ENCODE measurements around the gene FGR.
A peak's percentile ranks its signal among the peaks of the same experiment; 100 is the strongest.
"Not testable (repeated sequence)": the region's sequence is repeated elsewhere in the genome, so short reads cannot be mapped to it uniquely, and the experiment has no call there.

The FGR gene

DNA sequence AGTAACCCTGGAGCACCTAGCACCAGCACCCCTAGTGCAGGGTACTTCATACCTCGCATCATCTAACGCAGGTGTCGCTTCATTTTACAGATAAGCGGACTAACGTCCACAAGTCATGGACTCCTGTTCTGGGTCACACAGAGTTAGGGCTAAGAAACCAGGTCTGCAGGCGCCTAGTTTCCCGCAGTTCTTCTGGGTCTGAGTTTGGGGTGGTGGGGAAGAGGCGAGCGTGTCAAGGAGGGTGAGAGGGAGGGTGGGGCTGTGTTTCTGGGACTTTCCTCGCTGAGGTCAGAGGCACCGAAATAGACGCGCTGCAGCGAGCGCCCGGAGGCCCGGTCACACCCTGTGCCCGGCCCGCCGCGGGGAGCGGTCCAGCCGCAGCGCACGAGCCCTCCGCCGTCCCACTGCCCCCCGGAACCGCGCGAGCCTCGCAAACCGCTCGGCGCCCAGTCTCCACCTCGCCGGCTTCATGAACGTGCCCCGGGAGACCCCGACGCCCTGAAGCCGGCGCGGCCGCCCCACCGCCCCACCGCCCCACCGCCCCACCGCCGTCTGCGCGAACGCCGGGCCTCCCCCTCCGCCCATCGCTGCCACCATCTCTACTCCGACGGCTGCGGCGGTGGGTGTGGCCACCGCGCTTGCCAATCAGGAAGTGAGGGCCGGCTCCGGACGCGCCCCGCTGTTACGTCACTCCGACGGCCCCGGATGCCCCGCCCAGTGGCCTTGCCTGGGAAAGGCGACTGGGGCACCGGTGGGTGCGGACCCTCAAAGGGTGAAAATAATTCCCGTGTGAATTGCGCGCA, 24.7 kb upstream of the FGR start:
- DNase-seq, result peak; percentile 90 to 93

DNA sequence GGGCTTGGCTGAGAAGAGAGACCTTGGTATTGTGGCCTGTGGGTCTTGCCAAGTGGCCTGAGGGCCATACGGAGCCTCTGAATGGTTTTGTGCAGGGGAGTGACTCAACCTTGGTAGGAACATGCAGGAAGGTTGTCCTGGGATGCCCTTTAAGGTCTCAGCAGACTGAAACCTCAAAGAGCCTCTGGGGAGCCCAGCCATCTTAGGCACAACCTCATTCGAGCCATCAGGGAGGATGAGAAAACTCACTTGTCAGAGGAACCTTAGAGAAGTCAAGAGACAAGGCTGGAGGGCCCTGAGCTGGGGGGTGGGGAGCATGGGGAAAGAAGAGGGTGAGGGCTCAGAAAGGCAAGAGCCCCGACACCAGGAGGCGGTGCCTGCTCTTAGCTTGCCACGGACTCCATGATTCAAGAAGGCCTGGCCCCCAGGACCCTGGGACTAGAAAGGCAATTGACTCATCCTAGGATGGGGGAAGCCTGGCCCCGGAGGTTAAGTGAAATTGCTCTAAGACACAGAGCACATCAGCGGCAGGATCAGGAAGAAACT, 24.0 kb upstream of the FGR start:
- peak in 1 of 2 experiments; percentile 50 for DNase-seq

DNA sequence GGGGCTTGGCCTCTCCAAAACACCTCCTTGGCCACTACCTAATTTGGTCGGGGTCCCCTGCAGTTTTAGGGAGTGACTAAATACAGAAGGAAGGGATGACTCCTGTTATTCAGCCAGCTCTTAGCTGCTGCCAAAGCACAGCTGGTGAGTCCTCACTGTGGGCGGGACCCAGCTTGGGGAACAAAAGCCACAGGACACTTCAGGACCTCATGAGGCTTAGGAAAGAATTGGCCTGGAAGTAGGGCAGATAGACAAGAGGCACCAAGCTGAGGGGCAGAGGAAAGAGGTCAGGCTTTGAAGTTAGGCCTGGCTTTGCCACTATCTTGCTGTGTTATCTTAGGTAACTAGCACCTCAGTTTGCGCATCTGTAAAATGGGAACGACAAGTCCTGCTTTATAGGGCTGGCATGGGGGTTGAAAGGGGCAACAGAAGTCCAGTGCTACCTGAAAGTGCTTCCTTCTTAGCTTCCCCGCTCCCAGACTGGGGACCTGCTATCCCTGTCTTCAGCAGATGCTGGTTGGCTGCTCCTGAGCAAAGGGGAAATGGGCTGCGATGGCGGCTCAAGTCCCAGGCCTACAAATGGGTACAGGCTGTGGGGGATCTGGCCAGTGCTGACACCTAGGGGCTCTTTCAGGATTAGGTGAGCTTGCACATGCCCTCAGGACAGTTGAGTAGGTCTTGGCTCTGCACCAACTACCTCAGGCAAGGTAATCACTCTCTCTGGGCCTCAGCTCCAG, 21.3 kb upstream of the FGR start:
- DNase-seq, result no peak

DNA sequence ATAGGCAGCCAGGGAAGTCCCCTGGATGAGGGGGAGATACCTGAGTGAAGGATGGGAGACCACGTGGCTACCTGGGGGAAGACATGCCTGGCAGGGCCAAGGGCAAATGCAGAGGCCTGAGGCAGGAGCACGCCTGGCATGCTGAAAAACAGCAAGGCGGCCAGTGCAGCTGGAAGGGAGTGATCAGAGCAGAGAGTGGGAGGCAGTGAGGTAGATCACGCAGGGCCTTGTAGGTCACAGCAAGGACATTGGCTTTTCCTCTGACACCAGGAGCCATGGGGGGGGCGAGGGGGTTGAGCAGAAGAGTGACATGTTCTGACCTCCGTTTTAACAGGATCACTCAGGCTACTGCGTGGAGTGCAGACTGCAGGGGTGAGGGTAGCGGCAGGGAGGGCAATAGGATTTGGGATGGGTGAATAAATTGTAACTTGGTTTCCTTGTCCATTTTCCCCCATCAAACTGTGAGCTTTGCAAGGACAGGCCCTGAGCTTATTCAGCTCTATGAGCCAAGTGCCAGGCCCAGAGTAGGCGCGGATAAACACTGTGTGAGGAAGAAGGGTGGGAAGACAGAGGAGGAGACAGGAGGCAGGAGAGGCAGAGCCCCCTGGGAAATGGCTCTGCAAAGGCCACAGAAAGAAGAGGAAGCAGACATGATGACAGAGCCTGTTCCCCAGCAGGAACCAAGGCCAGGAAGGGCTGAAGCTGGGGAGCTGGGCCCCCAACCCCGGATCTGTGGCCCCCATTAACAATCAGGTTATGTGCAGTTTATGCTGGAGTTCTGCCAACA, 20.4 kb upstream of the FGR start:
- DNase-seq, result no peak

GRCh38 chr1:27652111-27652864, 17.3 kb upstream of the FGR start:
- DNase-seq, result no peak

GRCh38 chr1:27650539-27651175, 15.7 kb upstream of the FGR start:
- no peak for DNase-seq

- no peak for DNase-seq
These were observed 15.2 kb upstream of the FGR start for GRCh38 chr1:27650171-27650538.

DNA sequence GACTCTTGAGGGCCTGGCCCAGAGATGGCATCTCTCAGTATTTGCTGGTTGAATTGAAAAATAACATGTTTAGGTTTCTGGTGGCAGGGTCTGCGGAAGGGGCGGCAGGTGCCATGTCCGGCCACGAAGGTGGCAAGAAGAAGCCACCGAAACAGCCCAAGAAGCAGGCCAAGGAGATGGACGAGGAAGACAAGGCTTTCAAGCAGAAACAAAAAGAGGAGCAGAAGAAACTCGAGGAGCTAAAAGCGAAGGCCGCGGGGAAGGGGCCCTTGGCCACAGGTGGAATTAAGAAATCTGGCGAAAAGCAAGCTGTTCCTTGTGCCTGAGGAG, 14.3 kb upstream of the FGR start:
- no peak for DNase-seq

DNA sequence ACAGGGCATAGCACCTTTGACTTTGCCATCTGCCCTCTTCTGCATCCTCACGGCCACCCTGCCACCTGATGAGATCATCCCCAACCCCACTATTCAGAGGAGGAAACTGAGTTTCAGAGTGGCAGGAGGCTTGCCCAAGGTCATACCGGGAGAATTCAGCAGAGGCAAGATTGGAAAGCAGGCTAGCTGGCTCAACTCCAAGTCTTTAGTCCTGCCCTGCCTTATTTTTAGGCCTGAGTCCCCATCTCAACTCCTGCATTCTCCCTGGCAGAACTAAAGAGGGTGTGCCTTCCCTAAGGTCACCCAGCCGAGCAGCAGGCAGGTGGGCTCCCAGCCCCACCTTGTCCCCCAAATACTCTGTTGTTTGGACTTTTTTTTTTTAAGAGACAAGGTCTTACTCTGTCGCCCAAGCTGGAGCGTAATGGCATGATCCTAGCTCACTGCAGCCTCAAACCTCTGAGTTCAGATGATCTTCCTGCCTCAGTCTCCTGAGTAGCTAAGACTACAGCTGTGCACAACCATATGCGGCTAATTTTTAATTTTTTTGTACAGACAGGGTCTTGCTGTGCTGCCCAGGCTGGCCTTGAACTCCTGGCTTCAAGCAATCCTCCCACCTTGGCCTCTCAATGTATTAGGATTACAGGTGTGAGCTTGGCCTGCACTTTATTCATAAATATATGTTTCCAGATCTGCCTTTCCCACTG, 13.8 kb upstream of the FGR start:
- DNase-seq, result no peak

DNA sequence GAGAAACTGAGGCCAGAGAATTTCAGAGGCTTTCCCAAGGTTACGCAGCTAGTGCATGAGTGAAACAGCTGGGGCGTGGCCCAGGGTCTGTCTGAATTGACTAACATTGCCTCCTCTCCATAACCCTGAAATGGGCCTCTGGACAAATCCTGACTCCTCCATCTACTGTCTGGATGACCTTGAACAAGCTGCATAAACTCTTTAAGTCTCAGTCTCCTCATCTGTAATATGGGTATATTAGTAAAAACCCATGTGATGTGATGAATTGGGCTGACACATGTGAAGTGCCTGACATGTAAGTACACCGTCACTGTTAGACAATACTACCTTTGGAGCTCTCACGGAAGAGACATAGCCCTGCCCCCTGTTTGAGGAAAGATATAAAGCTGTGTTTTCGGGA, 12.3 kb upstream of the FGR start:
- no peak for DNase-seq

DNA sequence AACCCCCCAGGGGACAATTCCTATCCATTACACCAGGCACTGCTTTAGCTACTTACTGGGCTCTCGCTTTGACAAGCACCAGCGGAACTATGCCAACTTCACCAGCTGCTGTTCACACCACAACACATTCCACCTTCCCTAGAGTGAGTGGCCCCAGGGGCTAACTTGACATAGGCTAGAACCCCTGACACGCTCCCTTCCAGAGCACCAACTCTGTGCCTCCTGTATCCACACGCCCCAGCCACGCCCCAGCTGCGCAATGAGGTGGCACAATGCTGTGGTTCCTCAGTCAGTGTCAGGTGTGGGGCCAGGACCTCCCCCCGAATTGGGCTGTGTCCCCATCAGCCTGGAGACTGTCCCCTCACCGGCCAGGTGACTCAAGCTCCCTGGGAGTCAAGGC, 11.7 kb upstream of the FGR start:
- DNase-seq, result no peak

DNA sequence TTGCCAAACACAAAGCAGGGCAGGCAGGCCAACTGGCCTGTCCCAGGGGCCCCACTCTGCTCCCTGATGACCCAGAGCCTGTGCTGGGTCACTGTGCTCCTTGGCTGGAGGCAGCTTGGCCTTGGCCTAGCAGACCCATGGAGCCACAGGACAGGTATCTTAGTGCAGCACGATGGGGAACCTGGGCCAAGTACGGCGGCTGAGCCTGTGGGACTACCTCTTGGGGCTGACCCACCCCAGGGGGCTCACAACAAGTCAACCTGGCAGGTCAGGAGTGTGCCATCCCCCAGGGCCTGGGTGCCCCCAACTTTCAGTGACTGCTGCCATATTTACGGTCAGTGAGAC, 10.1 kb upstream of the FGR start:
- no peak for DNase-seq

DNA sequence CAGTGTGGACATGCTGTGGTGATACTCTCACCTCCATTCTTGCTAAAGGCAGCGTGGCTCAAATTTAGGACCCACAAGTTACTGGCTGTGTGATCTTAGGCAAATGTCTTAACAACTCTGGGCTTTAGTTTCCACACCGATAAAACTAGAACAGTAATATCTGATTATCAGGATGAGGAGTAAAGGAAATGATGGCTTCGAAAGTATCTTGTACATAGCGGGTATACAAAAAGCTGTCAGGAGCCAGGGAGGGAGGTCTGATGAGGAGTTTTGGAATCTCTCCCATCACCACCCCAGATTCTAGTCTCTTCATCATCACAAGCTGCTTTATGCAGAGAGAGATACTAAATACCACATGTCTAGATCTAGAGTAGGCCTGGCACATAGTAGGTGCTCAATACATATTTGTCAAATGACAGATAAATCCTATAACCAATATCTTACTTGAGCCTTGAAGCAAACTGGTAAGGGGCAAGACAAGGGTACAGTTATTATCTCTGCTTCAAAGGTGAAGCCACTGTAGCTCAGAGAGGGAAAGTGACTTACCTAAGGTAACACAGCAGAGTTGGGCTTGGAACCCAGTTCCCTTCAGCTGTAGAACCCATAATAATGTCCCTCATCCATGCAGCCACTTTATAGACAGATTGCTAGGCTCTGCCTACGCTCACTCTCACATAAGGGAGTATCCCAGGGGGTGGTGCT, 9.5 kb upstream of the FGR start:
- no peak for DNase-seq

DNA sequence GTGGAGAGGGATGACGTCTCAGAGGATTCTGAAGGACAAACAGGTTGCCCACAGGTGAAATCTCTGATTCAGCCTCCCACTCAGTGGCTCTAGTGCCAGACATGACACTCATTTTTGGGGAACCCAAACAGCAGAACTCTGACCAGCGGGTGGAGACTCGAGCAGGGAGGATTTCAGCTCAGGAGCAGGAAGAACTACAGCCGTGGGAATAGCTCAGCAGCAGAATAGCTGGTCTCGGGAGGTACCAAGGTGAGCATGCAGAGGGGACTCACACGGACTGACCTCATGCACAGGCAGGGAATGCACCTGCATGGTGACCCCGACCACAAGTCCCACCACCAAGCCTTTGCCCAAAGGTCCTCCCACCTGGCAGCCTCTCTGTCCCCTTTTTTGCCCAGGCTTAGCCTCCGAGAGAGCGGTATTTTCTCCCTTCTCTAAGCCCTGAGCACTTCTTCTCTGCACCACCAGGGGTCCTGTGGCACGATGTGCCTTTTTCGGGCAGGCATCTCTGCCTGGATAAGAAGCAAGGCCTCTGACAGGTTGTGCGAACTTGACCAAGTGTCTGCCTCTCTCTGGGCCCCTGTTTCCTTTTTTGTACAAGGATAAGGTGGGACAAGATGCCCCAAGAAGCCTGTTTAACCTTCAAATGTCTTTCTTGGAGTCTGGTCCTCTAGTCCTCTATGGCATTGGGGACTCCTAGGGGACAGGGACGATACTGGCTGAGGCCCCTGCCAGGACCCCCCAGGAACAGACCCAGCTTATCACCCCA, 8.8 kb upstream of the FGR start:
- DNase-seq, result peak; percentile 72 to 76

- not testable (repeated sequence) for DNase-seq
These were observed 5.5 kb upstream of the FGR start for GRCh38 chr1:27640514-27640913.

- DNase-seq, result no peak
These were observed 3.8 kb upstream of the FGR start for GRCh38 chr1:27638805-27639204.

GRCh38 chr1:27638047-27638734, 3.2 kb upstream of the FGR start:
- no peak for DNase-seq

GRCh38 chr1:27635396-27636142, 584 bp upstream of the FGR start:
- DNase-seq, result no peak
